GM19025 (cell line): ENCODE results near the gene ADCY10.

ENCODE experiments used
- ATAC-seq: cut with Tn5 transposase; IDR thresholded peaks from one replicate; pipeline ENCODE4 v1.9.1; 2021; ENCODE audit warnings: mild to moderate bottlenecking, low read depth, moderate library complexity; ENCODE audit not compliant: unreplicated experiment

ADCY10 gene

DNA sequence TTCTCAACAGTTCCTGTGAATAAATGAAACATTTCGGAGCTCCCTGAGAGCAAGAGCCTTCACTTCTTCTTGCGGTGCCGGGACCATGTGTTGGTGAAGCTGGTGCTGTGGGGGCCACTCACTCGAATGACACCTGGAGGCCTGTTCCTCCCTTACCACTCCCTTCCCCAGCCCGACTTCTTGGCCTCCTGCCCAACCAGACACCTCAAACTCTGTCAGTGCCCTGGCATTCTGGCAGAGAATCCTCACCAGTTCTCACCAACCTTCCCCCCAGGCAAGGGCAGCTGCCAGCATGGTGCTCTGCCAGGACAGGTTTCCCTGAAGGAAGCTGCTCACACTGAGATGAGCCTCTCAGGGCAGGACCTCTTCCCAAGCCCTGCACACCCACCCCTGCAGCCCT, 123.8 kb downstream of the ADCY10 start:
- no peak for ATAC-seq

- ATAC-seq = no peak
Observed at GRCh38 chr1:167789501-167789900, 124.4 kb downstream of the ADCY10 start.

- ATAC-seq = no peak
Observed at GRCh38 chr1:167786502-167786901, 127.4 kb downstream of the ADCY10 start.

DNA sequence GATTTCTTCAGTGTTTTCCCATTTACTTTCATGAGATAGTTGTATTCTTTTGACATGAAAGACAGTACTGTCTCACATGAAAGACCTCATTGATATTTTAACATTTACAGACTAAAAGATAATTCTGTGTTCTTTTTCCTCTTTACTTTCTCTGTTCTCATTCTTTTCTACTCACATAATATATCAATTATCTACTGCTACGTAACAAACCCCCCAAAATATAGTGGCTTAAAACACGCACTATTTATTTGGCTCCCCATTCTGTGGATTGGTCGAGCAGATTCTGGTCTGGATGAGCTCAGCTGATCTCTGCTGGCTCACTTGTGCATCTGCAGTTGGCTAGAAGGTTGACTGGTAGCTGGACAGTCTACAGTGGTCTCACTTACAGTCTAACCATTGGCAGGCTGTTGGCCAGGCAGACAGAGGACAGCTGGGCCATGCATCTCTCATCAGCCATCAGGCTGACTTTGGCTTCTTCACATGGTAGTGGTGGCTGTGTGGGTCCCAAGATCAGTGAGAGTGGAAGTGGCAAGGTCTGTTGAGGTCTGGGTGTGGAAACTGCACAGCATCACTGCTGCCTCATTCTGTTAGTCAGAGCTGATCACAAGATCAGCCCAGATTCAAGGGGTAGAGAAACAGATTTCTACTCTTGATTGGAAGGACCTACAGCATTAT, 128.9 kb downstream of the ADCY10 start:
- ATAC-seq = no peak

GRCh38 chr1:167782946-167783345, 131.0 kb downstream of the ADCY10 start:
- no peak for ATAC-seq

GRCh38 chr1:167781558-167781957, 132.4 kb downstream of the ADCY10 start:
- no peak for ATAC-seq

DNA sequence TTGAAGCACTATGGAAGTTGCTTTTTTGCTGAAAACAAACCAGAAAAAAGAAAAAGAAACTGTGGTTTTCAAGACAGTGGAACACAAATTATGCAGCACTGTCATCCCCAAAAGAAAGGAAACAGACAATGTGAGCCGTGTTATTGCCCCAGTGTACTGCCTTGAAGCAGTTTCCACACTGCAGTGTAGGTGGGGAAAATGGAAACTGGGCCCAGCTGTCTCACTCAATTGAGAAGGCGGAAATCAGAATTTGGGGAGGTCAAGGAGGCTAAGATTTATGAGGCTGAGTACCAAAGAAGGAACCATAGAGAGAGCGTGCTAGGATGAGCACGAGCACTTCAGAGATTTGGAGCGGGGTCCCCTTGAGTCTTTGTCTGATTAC, 136.7 kb downstream of the ADCY10 start:
- no peak for ATAC-seq

GRCh38 chr1:167776616-167777268, 137.2 kb downstream of the ADCY10 start:
- ATAC-seq = no peak

GRCh38 chr1:167776151-167776550, 137.8 kb downstream of the ADCY10 start:
- ATAC-seq = no peak

DNA sequence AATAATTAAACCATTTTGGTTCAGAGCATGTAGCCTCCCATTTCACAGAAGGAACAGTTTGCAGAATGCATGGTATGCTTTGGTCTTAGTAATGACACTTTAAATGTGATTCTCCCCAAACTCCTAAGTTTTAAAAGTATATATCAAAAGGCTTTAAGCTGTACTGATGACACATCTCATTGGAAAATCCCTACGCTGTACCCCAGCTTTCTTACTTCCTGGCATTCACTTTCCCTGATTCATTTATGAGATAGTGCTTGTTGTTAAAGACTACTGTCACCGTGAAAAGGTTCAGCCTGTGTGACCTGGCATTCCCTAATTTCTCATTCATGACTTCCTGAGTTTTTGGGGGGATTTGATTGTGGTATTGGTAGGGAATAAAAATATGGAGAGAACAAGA, 138.8 kb downstream of the ADCY10 start:
- no peak for ATAC-seq

GRCh38 chr1:167774710-167775109, 139.2 kb downstream of the ADCY10 start:
- no peak for ATAC-seq

- ATAC-seq = no peak
Observed at GRCh38 chr1:167773516-167773915, 140.4 kb downstream of the ADCY10 start.

GRCh38 chr1:167772436-167772835, 141.5 kb downstream of the ADCY10 start:
- ATAC-seq = no peak

DNA sequence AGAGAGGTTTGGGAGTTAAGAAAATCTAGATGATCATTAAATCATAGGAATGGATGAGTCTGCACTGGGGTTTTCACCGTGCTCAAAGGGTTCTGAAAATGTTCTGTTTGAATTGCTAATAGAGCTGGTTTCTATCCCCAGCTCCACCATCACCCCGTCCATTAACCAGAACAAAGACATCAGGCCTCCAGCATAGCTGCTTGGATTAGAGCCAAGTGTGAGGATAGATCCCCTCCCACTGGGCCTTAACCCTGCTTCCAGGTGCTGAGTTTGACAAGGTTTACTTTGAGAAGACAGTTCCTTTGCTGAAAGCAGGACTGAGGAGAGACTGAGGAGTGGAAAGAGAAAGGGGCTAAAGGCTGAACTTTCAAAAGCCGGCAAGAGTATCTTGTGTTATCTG, 143.8 kb downstream of the ADCY10 start:
- ATAC-seq = no peak

DNA sequence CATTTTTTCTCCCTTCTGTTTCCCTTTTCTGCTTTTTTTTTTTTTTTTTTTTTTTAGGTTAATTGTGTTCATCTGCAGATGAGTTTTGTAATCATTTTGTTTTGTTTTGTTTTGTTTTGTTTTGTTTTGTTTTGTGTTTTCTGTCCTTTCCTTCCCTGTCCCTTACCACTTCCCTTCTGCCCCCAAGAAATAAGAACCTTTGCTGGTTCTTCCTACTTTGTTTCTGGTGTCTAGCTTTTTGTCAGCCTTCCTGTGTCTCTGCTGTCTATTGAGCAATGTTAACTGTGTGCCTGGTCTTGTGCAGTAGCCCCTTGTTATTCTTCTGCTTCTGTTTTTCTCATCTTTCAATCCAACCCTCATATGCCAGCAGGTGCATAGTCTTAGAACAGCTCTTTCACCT, 146.2 kb downstream of the ADCY10 start:
- ATAC-seq = no peak

- no peak for ATAC-seq
Observed at GRCh38 chr1:167766538-167766937, 147.4 kb downstream of the ADCY10 start.

GRCh38 chr1:167765496-167765895, 148.4 kb downstream of the ADCY10 start:
- no peak for ATAC-seq

- no peak for ATAC-seq
Observed at GRCh38 chr1:167764458-167765330, 149.2 kb downstream of the ADCY10 start.

GRCh38 chr1:167763525-167764220, 150.3 kb downstream of the ADCY10 start:
- no peak for ATAC-seq

- no peak for ATAC-seq
Observed at GRCh38 chr1:167762061-167762746, 151.7 kb downstream of the ADCY10 start.
